ENCODE data around the gene PYY.

DNA sequence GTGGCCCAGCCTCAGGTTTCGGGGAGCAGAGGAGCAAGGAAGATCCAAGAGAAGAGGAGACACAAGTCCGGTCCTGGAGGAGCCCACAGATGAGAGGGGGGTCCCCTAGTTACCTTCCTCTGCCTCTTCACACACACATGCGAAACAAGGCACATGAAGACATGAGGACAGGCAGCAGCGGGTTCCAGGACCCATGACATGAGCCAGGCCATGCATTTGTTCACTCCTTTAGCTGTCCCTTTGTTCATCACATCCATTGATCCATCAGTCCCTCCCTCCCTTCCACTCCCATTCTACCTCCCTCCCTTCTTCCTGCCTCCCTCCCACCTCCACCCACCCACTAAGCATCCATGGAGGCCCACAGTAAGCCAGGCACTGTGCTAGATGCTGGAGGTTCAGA, 20.8 kb downstream of the PYY start:
- TF ChIP-seq, protein P1, sequence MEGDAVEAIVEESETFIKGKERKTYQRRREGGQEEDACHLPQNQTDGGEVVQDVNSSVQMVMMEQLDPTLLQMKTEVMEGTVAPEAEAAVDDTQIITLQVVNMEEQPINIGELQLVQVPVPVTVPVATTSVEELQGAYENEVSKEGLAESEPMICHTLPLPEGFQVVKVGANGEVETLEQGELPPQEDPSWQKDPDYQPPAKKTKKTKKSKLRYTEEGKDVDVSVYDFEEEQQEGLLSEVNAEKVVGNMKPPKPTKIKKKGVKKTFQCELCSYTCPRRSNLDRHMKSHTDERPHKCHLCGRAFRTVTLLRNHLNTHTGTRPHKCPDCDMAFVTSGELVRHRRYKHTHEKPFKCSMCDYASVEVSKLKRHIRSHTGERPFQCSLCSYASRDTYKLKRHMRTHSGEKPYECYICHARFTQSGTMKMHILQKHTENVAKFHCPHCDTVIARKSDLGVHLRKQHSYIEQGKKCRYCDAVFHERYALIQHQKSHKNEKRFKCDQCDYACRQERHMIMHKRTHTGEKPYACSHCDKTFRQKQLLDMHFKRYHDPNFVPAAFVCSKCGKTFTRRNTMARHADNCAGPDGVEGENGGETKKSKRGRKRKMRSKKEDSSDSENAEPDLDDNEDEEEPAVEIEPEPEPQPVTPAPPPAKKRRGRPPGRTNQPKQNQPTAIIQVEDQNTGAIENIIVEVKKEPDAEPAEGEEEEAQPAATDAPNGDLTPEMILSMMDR (IDR thresholded peaks at IDR 0.05 in 2 of 3, conservative IDR thresholded peaks at IDR 0.05 in 1 of 3; ENCODE audit: control insufficient read depth in 2 of 3, extremely low read depth in 1 of 3, insufficient read depth in 1 of 3, low read depth in 3 of 3, low read length in 3 of 3): no peak
- TF ChIP-seq TARDBP (IDR thresholded peaks at IDR 0.05; ENCODE audit: borderline replicate concordance): no peak
- no peak for TF ChIP-seq ZNF384 (IDR thresholded peaks at IDR 0.05; ENCODE audit: borderline replicate concordance, low read depth, low read length)
- no peak for TF ChIP-seq MXI1 (IDR thresholded peaks at IDR 0.05; ENCODE audit: low read depth, low read length)
- no peak for TF ChIP-seq EZH2 (IDR thresholded peaks at IDR 0.05; ENCODE audit: borderline replicate concordance, control insufficient read depth, low read depth, low read length)

Data from GM12878 (cell line).